ENCODE measurements around the gene RNF115. TPM values are rescaled to one million over a fixed set of nuclear protein-coding genes. Genes with fewer than 3 reads are reported as not detected.

The RNF115 gene
- total and polyA plus RNA-seq, 2 of the 13 experiments (the other 11 are each of a cell fraction or from before 2014, with no cell fraction given): 6.0 to 10.1 TPM

GRCh38 chr1:145714524-145715111, 109.3 kb downstream of the RNF115 start (continued):
- TF ChIP-seq ZBTB26 (CRISPR knock-in tag; IDR thresholded peaks at IDR 0.05; ENCODE audit: borderline replicate concordance): peak; percentile 57; the same call in 1 of the 2 replicates
- TF ChIP-seq ZNF430 (CRISPR knock-in tag; IDR thresholded peaks at IDR 0.05): peak; percentile 78
- peak; percentile 44; the same call in 1 of the 2 replicates for TF ChIP-seq TMF1 (CRISPR knock-in tag; IDR thresholded peaks at IDR 0.05; ENCODE audit: low read depth)
- TF ChIP-seq SALL1 (CRISPR knock-in tag; IDR thresholded peaks at IDR 0.05): peak; percentile 87
- 0 out of 2 replicates have a peak, but pooled peaks have one; percentile 22 for TF ChIP-seq THAP11 (CRISPR knock-in tag; IDR thresholded peaks at IDR 0.05)
- TF ChIP-seq PTBP1 (IDR thresholded peaks at IDR 0.05; ENCODE audit: low read depth, low read length, poor library complexity, severe bottlenecking): no peak
- TF ChIP-seq MLXIP (CRISPR knock-in tag; IDR thresholded peaks at IDR 0.05; ENCODE audit: borderline replicate concordance): no peak
- 0 out of 2 replicates have a peak, but pooled peaks have one; percentile 73 for TF ChIP-seq ZNF30 (CRISPR knock-in tag; IDR thresholded peaks at IDR 0.05)
- TF ChIP-seq ZBTB2 (CRISPR knock-in tag; IDR thresholded peaks at IDR 0.05; ENCODE audit: low read depth): 0 out of 2 replicates have a peak, but pooled peaks have one; percentile 44
- TF ChIP-seq RELA (CRISPR knock-in tag; IDR thresholded peaks at IDR 0.05): peak; percentile 42; the same call in 1 of the 2 replicates
- TF ChIP-seq AGO1 (IDR thresholded peaks at IDR 0.05; ENCODE audit: low read depth, low read length, poor library complexity, severe bottlenecking): no peak
- TF ChIP-seq STAG1 (CRISPR knock-in tag; IDR thresholded peaks at IDR 0.05): peak; percentile 18; the same call in 1 of the 2 replicates
- peak; percentile 75; the same call in 1 of the 2 replicates for TF ChIP-seq HDAC2 (CRISPR knock-in tag; IDR thresholded peaks at IDR 0.05)
- peak; percentile 72 for TF ChIP-seq ZNF574 (CRISPR knock-in tag; IDR thresholded peaks at IDR 0.05)
- TF ChIP-seq ZNF251 (CRISPR knock-in tag; IDR thresholded peaks at IDR 0.05): peak; percentile 71; the same call in 1 of the 2 replicates
- peak; percentile 89 for TF ChIP-seq HMGXB3 (CRISPR knock-in tag; IDR thresholded peaks at IDR 0.05; ENCODE audit: borderline replicate concordance)

All from HepG2 (cell line).